Epidermal melanocyte (primary cell): ENCODE results near the gene PPIL4.

Source experiments
- DNase-seq: peaks from one replicate; pipeline ENCODE4 v3.0.0; 2011; ENCODE audit warnings: low spot score; ENCODE audit not compliant: insufficient read length

Gene PPIL4, protein sequence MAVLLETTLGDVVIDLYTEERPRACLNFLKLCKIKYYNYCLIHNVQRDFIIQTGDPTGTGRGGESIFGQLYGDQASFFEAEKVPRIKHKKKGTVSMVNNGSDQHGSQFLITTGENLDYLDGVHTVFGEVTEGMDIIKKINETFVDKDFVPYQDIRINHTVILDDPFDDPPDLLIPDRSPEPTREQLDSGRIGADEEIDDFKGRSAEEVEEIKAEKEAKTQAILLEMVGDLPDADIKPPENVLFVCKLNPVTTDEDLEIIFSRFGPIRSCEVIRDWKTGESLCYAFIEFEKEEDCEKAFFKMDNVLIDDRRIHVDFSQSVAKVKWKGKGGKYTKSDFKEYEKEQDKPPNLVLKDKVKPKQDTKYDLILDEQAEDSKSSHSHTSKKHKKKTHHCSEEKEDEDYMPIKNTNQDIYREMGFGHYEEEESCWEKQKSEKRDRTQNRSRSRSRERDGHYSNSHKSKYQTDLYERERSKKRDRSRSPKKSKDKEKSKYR

GRCh38 chr6:149545754-149546471 is at the start of gene PPIL4:
Gene PPIL4, minus strand, starts transcription at chr6:149546043. Its CDS starts 38 bp downstream, at chr6:149546005.
- DNase-seq: peak; percentile 73

GRCh38 chr6:149593408-149593807 is 47.6 kb upstream of the PPIL4 start:
- DNase-seq: no peak

GRCh38 chr6:149592983-149593382 is 47.1 kb upstream of the PPIL4 start:
- no peak for DNase-seq

DNA sequence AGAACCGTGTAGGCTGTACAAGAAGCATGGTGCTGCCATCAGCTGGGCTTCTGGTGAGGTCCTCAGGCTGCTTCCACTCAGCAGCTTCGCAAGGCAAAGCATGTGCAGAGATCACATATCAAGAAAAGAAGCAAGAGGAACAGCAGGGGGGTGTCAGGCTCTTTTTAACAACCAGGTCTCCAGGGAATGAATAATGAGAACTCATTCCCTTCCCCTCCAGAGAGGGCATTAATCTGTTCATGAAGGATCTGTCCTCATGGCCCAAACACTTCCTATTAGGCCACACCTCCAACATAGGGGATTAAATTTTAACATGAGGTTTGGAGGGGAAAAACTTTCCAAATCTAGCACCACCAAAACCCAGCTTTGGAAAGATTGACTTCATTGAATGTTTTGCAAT is 40.3 kb upstream of the PPIL4 start:
- DNase-seq: no peak

DNA sequence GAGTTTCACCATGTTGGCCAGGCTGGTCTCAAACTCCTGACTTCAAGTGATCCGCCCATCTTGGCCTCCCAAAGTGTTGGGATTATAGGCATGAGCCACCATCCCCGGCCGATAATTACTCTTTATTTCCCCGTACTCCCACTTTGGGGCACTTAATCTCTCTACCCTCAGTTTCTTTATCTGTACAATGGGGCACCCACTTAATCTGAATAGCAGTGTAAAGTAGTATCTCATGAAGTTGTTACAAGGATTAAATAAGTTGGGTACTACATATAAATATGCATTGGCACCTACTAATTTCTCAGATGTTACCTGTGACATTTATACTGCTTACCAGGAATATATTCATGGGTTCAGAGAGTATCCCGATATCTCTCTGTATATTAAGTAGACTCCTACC is 35.5 kb upstream of the PPIL4 start:
- DNase-seq: no peak

DNA sequence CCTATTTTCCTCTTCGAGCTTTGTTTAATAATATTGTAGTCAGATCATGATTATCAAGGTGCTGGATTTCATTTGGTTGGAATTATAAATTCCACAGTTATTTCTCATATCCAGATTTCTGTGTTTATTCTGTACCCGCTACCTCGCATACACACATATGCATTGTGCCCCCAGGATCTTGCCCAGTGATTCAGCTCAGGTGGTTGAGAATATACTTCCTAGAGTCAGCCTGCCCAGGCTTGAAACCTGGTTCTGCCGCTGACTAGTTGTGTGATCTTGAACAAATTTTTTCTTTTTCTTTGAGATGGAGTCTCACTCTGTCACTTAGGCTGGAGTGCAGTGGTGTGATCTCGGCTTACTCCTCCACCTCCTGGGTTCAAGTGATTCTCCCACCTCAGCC is 35.0 kb upstream of the PPIL4 start:
- DNase-seq: no peak

- DNase-seq: no peak
Measured at GRCh38 chr6:149567945-149568585, 22.2 kb upstream of the PPIL4 start.

DNA sequence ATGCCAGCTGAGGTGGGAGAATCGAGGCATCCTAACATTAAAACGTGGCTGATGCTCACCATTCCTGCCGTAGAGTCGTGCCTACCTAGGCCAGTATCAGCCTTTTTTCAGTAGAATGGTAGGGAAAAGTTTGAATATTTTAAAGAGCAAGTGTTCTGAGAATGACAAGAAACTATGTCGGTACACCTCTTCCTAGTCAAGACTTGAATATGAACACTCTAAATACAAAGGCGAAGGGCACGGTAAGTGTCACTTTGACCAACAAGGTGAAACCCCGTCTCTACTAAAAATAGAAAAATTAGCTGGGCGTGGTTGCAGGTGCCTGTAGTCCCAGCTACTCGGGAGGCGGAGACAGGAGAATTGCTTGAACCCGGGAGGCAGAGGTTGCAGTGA is 21.3 kb upstream of the PPIL4 start:
- DNase-seq: no peak

DNA sequence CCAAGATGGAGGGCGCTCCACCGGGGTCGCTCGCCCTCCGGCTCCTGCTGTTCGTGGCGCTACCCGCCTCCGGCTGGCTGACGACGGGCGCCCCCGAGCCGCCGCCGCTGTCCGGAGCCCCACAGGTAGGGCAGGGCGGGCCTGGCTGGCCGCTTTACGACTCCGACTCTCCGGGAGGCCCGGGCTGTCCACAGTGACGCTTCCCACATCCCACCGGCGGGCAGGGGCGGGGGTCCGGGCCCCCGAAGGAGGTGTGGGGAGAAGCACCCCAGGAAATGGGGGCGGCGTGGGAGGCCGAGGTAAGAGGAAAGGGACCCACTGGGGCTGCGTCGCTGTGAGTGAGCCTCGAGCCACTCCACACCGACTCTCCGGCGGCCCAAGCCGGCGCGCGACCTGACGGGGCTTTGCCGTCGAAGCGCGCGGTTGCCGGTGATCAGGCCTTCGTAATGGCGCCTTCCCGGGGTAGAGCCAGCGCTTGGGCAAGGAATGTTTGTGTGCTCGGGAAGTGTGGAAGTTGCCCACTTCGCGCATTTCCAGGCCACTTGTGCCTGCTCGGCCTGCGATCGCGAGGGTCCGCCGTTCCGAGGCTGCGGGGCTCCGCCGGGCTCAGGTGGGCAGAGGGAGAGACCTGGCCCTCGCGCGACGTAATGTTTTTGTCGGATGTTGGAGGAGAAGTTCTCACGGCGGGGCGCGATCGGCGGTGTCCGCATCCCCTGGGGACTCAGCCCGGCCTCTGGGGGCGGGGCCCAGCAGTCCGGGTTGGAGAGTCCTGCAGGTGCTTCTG is 20.8 kb upstream of the PPIL4 start:
- no peak for DNase-seq

- peak; percentile 92 for DNase-seq
Measured at GRCh38 chr6:149565527-149566409, 19.9 kb upstream of the PPIL4 start, which contains the start of gene GINM1. Gene GINM1, plus strand, starts transcription at chr6:149566375. Its CDS starts 40 bp downstream, at chr6:149566415.

DNA sequence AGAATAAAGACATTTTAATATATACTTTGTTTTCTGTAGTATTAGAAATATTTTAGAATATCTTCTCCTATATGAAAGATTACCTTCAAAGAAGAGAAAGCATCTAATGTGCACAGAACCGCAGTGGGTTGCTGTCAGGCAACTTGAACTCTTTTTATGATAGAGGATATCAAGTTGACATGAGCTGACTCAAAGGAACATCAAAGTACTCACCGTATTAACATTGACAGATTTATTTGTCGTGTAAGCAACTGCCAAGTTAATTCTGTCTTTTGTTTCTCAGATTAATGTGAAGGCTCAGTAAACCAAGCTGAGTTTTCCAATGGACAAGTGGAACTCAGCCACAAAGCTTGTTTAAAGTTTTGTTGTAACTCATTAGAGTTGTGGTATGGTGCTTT is 18.1 kb upstream of the PPIL4 start:
- no peak for DNase-seq

DNA sequence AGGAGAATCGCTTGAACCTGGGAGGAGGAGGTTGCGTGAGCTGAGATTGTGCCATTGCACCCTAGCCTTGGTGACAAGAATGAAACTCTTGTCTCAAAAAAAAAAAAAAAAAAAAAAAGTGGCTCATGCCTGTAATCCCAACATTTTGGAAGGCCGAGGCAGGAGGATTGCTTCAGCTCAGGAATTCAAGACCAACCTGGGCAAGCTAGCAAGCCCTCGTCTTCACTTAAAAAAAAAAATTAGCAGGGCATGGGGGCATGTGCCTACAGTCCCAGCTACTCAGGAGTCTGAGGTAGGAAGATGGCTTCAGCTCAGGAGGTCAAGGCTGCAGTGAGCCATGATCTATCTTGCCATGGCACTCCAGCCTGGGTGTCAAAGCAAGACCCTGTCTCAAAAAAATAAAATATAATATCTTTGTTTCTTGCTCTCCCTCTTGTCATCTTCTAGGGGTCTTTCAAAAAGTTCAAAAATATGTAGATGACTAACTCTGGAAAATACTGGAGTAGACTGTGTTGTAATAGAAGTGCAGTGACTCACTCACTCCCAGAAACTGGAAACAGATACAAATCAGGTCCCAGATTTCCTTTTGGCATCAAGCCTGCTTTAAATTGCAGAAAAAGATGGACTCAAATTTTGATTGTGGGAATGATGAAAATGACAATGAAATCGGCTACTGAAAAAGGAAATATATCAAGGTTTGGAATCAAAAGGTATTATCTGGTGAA is 17.5 kb upstream of the PPIL4 start:
- DNase-seq: no peak

DNA sequence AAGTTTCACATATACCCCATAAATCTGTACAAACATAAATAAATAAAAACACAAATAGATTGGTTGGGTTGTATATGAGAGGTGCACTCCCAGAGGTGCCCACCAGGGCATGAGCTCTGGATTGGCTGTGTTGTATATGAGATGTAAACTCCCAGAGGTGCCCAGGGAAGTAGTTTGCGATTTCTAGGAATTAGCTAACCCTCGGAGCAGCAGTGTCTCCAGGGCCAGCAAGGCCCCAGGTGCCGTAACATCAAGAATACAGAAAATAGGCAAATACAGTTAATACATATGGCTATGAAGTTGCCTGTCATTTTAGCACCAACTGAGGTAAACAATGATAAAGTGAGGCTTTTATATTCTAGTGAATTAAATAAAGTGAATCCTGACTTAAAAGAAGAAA is 14.9 kb upstream of the PPIL4 start:
- DNase-seq: no peak

DNA sequence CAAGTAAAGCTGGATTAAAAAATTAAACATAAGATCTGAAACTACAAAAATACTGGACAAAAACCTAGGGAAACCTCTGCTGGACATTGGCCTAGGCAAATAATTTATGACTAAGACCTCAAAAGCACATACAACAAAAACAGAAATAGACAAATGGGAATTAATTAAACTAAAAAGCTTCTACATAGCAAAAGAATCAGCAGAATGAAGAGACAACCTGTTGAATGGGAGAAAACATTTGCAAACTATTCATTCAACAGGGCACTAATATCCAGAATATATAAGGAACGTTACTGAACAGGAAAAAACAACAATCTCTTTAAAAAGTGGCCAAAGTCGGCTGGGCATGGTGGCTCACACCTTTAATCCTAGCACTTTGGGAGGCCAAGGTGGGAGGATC is 13.5 kb upstream of the PPIL4 start:
- no peak for DNase-seq

GRCh38 chr6:149558029-149558428 is 12.2 kb upstream of the PPIL4 start:
- no peak for DNase-seq

GRCh38 chr6:149551920-149552319 is 6.1 kb upstream of the PPIL4 start:
- no peak for DNase-seq

DNA sequence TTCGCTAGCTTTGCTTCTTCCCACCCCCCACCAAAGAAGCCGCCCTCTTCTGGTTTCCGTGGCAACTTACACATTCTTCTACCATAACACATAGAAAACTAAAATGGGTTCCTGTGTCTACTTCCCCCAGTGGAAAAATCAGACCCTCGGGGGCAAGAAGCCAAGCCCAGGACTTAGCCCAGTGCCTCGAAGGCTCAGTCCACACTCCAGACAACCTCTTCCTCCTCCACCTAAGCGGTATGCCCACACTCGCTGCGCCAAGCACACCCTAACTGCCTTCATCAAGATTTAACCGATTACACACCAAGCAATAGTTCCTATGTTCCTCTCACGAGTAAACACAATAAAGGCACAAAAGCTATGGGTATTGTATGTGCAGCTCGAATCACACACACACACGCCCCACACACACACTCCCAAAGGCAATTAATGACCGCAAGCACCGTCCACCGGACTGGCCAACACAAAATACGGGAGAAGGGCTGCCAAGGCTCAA is 537 bp downstream of the PPIL4 start:
- DNase-seq: no peak

DNA sequence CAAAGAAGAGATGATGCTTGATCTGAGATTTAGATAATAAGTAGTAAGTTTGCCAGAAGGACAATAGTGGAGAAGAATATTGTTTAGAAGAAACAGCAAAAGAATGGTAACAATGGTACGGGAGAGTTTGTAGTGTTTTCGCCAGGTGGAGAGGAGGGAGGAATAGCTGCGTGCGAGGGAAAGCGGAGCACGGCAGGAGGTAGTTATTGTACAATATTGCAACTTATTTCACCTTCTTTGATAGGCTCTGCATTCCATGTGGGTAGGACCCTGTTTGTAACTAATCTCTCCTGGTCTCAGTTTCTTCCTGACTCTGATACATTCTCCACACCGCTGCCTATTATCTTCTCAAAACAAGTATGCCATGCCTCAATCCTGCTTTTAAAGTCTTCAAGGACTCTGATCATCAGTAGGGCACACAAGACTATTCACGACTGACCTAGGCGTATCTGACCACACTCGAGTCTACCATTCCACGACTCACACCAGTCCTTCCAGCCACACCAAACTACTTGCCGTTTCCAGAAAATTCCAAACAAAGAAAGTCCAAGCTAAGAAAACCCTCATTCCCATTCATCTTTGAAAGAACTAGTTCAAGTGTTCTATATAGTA is 1.1 kb downstream of the PPIL4 start:
- DNase-seq: no peak

DNA sequence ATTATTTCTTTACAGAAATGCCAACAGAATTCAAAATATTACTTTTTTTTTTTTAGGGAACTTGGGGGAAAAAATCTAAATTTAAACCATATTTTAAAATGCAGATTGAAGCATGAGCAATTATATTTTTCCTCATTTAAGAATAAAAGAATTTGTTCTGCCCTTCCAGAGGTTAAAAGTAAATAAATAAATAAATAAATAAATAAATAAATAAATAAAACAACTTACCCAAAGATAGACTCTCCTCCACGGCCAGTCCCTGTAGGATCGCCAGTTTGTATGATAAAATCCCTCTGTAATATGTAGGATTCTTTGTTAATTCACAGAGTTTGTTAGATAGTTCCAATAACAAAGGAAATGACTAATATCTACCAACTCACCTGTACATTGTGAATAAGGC is 4.7 kb downstream of the PPIL4 start:
- no peak for DNase-seq
